HFF-Myc (cell line): ENCODE measurements around the gene TRIM28.

ENCODE experiments used
- DNase-seq: peaks from one replicate; pipeline ENCODE4 v3.0.0-alpha.2; 2011; ENCODE audit warnings: low read depth; ENCODE audit errors: extremely low read depth
- H3K4me3 ChIP-seq: replicated peaks from 2 replicates; pipeline ENCODE4 v1.5.1; 2011; ENCODE audit warnings: low read depth, mild to moderate bottlenecking, control low read depth, low read length
- CTCF ChIP-seq: IDR thresholded peaks from 2 replicates; pipeline ENCODE4 v1.5.1; 2012; ENCODE audit warnings: mild to moderate bottlenecking, low read depth, low read length, control low read depth; ENCODE audit errors: missing control alignments

TRIM28 gene

DNA sequence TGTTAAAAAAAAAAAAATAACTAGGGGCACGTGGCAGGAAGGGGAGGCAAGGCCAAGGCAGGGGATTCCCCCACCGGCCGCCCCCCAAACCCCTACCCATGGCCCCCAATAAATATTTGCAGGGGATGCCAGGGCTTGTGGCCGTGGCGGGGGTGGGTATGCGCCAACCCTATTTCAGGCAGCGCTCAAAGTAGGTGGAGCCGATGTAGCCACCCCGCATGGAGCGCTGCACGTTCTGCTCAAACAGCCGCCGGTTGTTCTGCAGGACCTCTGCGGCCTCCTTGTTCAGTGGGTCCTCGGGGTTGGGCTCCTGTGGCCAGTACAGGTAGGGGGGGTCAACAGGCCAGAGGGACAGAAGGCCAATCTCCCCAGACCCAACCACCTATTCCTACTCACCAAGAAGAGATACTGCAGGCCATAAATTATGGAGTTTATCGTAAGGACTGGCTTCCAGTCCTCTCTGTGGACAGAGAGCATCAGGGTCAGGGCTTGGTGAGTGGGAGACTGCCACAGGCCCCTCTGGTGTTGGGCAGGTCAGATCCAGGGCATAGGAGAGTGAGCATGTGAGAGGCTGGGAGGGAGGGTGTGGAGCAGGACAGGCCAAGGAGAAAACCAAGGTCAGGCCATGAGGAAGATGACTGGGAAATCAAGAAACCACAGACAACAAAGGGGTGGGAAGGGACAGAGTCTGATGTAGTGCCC, 12.2 kb downstream of the TRIM28 start:
- peak overlapping the region; percentile 80 for H3K4me3 ChIP-seq
- TF ChIP-seq CTCF, result no peak
- no peak for DNase-seq

- H3K4me3 ChIP-seq, result peak overlapping the region; percentile 80
- DNase-seq, result no peak
- no peak for TF ChIP-seq CTCF
These were observed 12.9 kb downstream of the TRIM28 start for GRCh38 chr19:58556622-58557220.

DNA sequence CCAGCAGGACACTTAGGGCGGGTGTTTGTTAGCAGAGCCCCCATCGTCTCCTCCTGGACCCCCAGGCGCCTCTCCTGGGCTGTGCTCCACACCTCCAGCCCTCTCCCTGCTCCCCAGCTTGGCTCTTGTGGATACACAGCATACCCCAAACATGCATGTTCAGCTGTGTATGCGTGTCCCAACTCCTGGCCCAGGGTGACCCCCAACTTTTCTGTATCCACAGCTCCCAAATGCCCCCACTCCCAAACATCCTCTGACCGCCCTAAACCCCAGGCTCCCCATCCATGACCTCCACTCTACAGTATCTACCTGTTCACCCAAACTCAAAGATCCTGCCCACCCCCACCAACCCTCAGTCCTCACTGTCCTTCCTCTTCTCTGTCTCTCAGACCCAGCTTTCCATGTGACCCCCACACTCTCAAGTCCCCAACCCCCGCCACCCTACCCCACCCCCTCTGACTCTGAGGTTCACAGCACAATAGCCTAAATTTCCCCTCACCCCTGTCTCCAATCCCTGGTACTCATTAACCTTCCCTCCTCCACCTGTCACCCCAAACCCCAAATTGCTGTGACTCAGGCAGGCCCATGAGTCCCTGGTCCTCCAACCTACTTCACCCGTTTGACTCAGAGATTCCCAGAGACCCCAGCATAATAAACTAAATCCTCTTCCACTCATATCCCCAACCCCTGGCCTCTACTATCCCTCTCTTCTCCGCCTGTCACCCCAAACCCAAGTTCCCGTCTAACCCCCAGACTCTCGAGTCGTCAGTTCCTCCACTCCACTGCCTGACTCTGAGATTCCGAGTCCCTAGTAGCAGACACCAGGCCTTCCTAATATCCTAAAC, 13.6 kb downstream of the TRIM28 start:
- no peak for TF ChIP-seq CTCF
- peak overlapping the region; percentile 80 for H3K4me3 ChIP-seq

GRCh38 chr19:58558066-58558622, 14.3 kb downstream of the TRIM28 start, which contains the start of gene UBE2M:
Gene UBE2M (minus strand): TSS chr19:58558611. CDS start chr19:58558381, 230 bp downstream.
- H3K4me3 ChIP-seq, result peak within 1 kb of the TSS; percentile 80
- no peak for DNase-seq
- TF ChIP-seq CTCF, result no peak

More for the DNA sequence above, 13.6 kb downstream of the TRIM28 start:
- DNase-seq, result no peak

- DNase-seq, result peak; percentile 95
- peak overlapping the region; percentile 80 for H3K4me3 ChIP-seq
- TF ChIP-seq CTCF, result no peak
These were observed 14.9 kb downstream of the TRIM28 start for GRCh38 chr19:58558623-58559274.

DNA sequence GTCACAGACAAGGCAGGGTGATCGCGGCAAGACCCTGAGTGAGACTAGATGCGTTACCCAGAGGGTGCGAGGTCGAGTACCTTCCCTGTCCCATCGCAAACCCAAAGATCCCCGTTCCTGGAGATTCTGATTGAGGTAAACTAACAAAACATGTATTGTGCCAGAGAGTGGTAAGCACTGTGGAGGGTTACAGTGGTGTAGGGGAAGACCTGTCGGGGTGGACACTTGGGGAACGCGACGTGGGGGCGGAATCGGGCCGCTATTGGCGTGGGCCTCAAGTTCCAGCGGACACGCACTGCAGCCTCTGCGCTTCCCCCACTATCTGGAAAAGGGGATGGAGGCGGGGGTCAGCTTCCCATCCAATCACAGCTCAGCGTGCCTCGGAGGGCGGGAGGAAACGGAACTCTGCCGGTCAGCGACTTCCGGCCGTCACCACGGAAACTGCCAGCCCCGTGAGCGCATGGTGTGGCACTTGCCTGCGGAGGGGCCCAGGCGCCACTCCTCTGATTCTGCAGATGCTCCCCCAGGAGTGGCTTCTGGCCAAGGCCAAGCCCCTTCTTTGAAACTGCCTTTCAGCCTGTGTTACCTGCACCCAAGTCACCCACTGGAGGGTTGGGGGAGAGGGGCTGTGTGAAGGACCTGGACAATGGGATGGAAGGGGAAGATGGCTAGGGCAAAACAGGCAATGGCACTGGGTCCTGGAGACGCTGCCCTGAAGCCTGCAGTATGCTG, 15.6 kb downstream of the TRIM28 start:
- no peak for TF ChIP-seq CTCF
- peak; percentile 84 for DNase-seq
- peak overlapping the region; percentile 80 for H3K4me3 ChIP-seq
